ENCODE measurements around the gene DNAI2.

DNA sequence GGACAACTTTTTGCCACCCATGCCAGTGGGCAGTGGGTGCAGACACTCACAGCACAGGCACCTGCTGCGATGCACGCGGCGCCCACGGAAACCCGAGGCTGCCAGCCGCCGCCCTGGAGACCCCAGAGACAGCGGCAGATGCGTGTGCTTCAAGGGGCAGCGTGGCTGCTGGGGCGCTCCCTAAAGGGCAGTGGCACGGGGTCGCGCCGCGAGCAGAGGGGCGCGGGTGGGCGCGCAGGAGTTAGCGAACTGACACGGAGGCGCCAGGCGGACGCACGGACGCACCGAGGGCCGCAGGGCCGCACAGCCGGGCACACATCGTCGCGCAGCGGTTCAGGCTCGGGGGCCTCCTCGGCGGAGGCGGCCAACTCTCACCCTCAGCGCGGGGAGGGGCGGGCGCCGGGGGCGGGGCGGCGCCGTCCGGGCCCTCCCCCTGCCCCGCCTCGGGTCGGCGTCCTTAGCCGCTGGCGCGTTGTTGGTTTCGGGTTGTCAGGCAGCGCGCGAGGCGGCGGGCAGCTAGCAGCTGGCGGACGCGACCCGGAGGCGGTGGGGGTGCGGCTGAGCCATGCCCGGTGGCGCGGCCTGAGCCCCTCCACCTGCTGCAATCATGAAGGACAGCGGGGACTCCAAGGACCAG is 51.8 kb downstream of the DNAI2 start, which contains the start of gene KIF19:
- TF ChIP-seq EP300 (IDR thresholded peaks at IDR 0.05; ENCODE audit: borderline replicate concordance), result no peak
- no peak for TF ChIP-seq YY1 (IDR thresholded peaks at IDR 0.05; ENCODE audit: low read depth)
- no peak for TF ChIP-seq RAD21 (IDR thresholded peaks at IDR 0.05; ENCODE audit: low read depth)

Measured in Ishikawa (cell line).